GM12875 (cell line): ENCODE results near the gene SCLY.

Source experiments
- H3K4me3 ChIP-seq: one replicate; pipeline ENCODE4 v1.5.1; 2011; ENCODE audit warnings: low read depth, low read length, control low read depth
- CTCF ChIP-seq: IDR thresholded peaks from 2 replicates; pipeline ENCODE4 v1.5.1; 2011; ENCODE audit warnings: low read depth, mild to moderate bottlenecking, control low read depth, inconsistent platforms, low read length, moderate library complexity, borderline replicate concordance; ENCODE audit not compliant: insufficient read depth

The SCLY gene

GRCh38 chr2:238105506-238106338 is 44.9 kb downstream of the SCLY start:
- no peak overlapping the region for H3K4me3 ChIP-seq
- TF ChIP-seq CTCF, result no peak

- TF ChIP-seq CTCF, result no peak
- no peak overlapping the region for H3K4me3 ChIP-seq
Measured at GRCh38 chr2:238106339-238106697, 45.5 kb downstream of the SCLY start.

GRCh38 chr2:238106698-238107524 is 46.1 kb downstream of the SCLY start:
- TF ChIP-seq CTCF, result peak; percentile 67
- no peak overlapping the region for H3K4me3 ChIP-seq

- no peak for TF ChIP-seq CTCF
- H3K4me3 ChIP-seq, result peak overlapping the region; percentile 25
Measured at GRCh38 chr2:238107525-238108422, 47.0 kb downstream of the SCLY start.

- H3K4me3 ChIP-seq, result no peak overlapping the region
- TF ChIP-seq CTCF, result no peak
Measured at GRCh38 chr2:238108423-238109183, 47.8 kb downstream of the SCLY start.

- TF ChIP-seq CTCF, result no peak
- H3K4me3 ChIP-seq, result no peak overlapping the region
Measured at GRCh38 chr2:238113611-238114010, 52.8 kb downstream of the SCLY start.
